Transverse colon (tissue), 4 donors: ENCODE measurements around the gene AJAP1. TPM values are rescaled to one million over a fixed set of nuclear protein-coding genes. Genes with fewer than 3 reads are reported as not detected.

ENCODE experiments used
- DNase-seq: peaks from one replicate; pipeline ENCODE4 v3.0.0-alpha.2; 2019
- H3K27ac ChIP-seq, 4 donors: fragments of 200-600 bp; sonication (generic); 2 replicates each; pipeline ENCODE4 v1.5.1; 2016 to 2018; ENCODE audit warnings: inconsistent platforms in 4 of 4
- H3K27me3 ChIP-seq: fragments of 200-600 bp; sonication (generic); 2 replicates; pipeline ENCODE4 v1.5.1; 2017; ENCODE audit warnings: inconsistent platforms
- H3K36me3 ChIP-seq, 4 donors: fragments of 200-600 bp; sonication (generic); 2 replicates each; pipeline ENCODE4 v1.5.1; 2017 to 2019; ENCODE audit warnings: inconsistent platforms in 4 of 4
- H3K4me1 ChIP-seq, 4 donors: fragments of 200-600 bp; sonication (generic); 2 replicates each; pipeline ENCODE4 v1.5.1; 2017 to 2020; ENCODE audit warnings: inconsistent platforms in 4 of 4
- H3K4me3 ChIP-seq, 4 donors: fragments of 200-600 bp; sonication (generic); 1 replicate in 1 of 4; 2 replicates in 3 of 4; pipeline versions ENCODE4 v1.5.1 to v1.6.1; 2017 to 2019; ENCODE audit warnings: inconsistent platforms in 4 of 4
- H3K9me3 ChIP-seq, 2 donors: fragments of 200-600 bp; sonication (generic); 2 replicates each; pipeline ENCODE4 v1.5.1; 2017 to 2019; ENCODE audit warnings: inconsistent platforms in 2 of 2
- CTCF ChIP-seq, 5 experiments: fragments of 200-600 bp in 3 of 5; fragments of 450-650 bp in 2 of 5; sonication (generic) in 3 of 5; IDR thresholded peaks; 1 replicate in 2 of 5; 2 replicates in 3 of 5; pipeline ENCODE4 v1.5.1; 2016 to 2017; ENCODE audit warnings: antibody characterized with exemption in 5 of 5, inconsistent platforms in 3 of 5, mild to moderate bottlenecking in 2 of 5, moderate library complexity in 1 of 5
- EP300 ChIP-seq: sonication (generic); formaldehyde crosslinking; IDR thresholded peaks from one replicate; pipeline ENCODE4 v1.6.1; 2017; ENCODE audit warnings: antibody characterized with exemption, low read depth
- POLR2A ChIP-seq: fragments of 450-650 bp; IDR thresholded peaks from one replicate; pipeline ENCODE4 v1.6.1; 2016; ENCODE audit warnings: antibody characterized with exemption, mild to moderate bottlenecking, moderate library complexity
- POLR2AphosphoS5 ChIP-seq, 3 donors: sonication (generic); formaldehyde crosslinking; IDR thresholded peaks; one replicate each; pipeline ENCODE4 v1.6.1; 2016; ENCODE audit warnings: antibody characterized with exemption in 3 of 3
- WGBS, 2 donors: methylation state at CpG; one replicate each; pipeline ENCODE4 v1.1.5; 2018; ENCODE audit warnings: low coverage in 1 of 2; 5-methylcytosine and 5-hydroxymethylcytosine counted together
- in situ Hi-C, 4 donors: fragments of 200-750 bp; cut with MboI; loops; one replicate each; pipeline versions ENCODE4 v1.15.0 to v1.15.1; 2017; ENCODE audit warnings: low sequenced_read_pairs in 3 of 4, low pct_ligation_motif_present in 1 of 4, low pct_unique_long_range_greater_than_20kb in 1 of 4
- intact Hi-C: fragments of 100-400 bp; cut with DNase I; formaldehyde crosslinking; loops from one replicate; pipeline ENCODE4 v1.15.1; 2023; ENCODE audit warnings: low total_unique reads
- total RNA-seq, 4 donors: library from RNA; depleted of rRNA; stranded (reverse); fragments of >200 nt; gene quantifications; one replicate each; pipeline ENCODE4 v1.1.0, GENCODE V29; 2016

Gene AJAP1
- total RNA-seq, 4 donors from 2014 or later: 0.14 to 0.16 TPM; not detected in 2

DNA sequence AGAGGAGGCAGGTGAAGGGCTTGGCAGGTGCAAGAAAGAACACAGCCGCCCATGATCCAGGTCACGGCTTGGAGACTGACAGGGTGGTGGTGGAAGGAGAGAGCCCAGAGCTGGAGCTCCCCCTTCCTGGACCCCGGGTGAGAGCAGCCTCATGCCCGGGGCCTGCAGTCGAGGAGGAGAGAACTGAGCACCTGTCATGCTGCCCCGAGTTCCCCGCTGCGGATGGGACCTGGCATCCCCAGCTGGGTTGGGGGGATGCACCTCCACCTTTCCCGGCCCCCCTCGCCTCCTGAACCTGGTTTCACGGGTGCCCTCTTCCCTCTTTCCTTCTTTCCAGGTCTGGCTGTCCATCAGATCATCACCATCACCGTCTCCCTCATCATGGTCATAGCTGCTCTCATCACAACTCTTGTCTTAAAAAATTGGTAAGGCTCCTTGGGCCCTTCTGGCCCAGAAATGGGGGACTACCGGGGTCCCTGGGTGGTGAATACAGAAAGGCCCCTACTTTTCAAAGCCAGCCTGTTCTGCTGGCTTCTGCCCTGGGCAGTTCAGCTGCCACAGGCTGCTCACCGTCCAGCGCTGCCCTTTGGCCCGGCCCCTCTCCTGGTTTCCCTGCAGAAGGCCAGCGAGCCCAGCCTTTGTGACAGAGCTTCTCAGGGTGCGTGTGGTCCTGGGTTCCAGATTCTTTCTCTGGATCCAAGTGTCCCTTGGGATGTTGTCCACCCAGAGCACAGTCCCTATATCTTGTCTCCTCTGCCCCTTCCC is 115.3 kb downstream of the AJAP1 start:
- H3K36me3 ChIP-seq: no peaks in the 10 kb centered on the region
- in situ Hi-C loops: no loop called here
- H3K4me3 ChIP-seq: no peak overlapping the region
- DNase-seq: no peak
- WGBS, 2 donors: 74% methylated on average over 18 of the region's 18 CpGs; no CpG with 5 or more reads in 1 of the 2 donors
- H3K9me3 ChIP-seq: no peaks in the 10 kb centered on the region
- H3K4me1 ChIP-seq: no peaks in the 10 kb centered on the region
- no peaks in the 10 kb centered on the region for H3K27me3 ChIP-seq
- TF ChIP-seq EP300: no peak
- H3K27ac ChIP-seq: no peak overlapping the region
- intact Hi-C loops: no loop called here

- in situ Hi-C loops (no loop called here), intact Hi-C loops (no loop called here)
- Histone ChIP-seq H3K4me3 (no peak overlapping the region), H3K4me1 (no peaks in the 10 kb centered on the region), H3K36me3 (no peaks in the 10 kb centered on the region), H3K27me3 (no peaks in the 10 kb centered on the region), H3K9me3 (no peaks in the 10 kb centered on the region), H3K27ac (no peak overlapping the region)
- TF ChIP-seq EP300 (no peak), CTCF (IDR thresholded peaks at IDR 0.05) (no peak), POLR2A (no peak), POLR2AphosphoS5 (IDR thresholded peaks at IDR 0.05) (no peak)
- no peak for DNase-seq
- WGBS, 2 donors: 55% methylated on average over 8 of the region's 8 CpGs; no CpG with 5 or more reads in 1 of the 2 donors
These were observed 116.3 kb downstream of the AJAP1 start for GRCh38 chr1:4770713-4771112.

DNA sequence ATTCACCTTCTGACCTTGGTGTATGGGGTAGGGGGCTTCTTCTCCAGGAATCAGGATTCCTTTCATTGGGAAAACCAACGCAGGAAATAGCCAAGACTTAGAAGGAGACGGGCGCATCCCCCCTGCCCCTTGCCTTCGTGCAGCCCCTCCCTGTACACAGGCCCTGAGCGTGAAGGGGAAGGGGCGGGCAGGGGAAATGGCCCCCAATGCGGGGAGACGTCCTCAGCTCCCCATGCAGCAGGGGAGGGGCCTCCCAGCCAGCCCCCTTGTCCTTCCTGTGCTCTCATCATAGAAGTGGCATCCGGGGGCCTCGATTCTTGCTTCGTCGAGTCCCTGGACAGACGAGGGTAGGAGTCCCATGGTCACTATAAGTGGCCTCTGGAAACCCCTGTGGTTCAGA is 116.9 kb downstream of the AJAP1 start:
- Histone ChIP-seq H3K4me3 (no peak overlapping the region), H3K9me3 (no peaks in the 10 kb centered on the region), H3K27ac (no peak overlapping the region), H3K27me3 (no peaks in the 10 kb centered on the region), H3K36me3 (no peaks in the 10 kb centered on the region), H3K4me1 (no peaks in the 10 kb centered on the region)
- DNase-seq: no peak
- in situ Hi-C loops: no loop called here
- WGBS, 2 donors: 79% methylated on average over 13 of the region's 13 CpGs; no CpG with 5 or more reads in 1 of the 2 donors
- intact Hi-C loops: no loop called here
- no peak for TF ChIP-seq POLR2AphosphoS5 (IDR thresholded peaks at IDR 0.05)
- no peak for TF ChIP-seq POLR2A
- no peak for TF ChIP-seq EP300
- no peak for TF ChIP-seq CTCF (IDR thresholded peaks at IDR 0.05)

- 83% methylated on average over 8 of the region's 8 CpGs; no CpG with 5 or more reads in 1 of the 2 donors for WGBS, 2 donors
- no peak overlapping the region for H3K27ac ChIP-seq
- no peak for DNase-seq
- no peaks in the 10 kb centered on the region for H3K4me1 ChIP-seq
- no peak overlapping the region for H3K4me3 ChIP-seq
- no peak for TF ChIP-seq CTCF (IDR thresholded peaks at IDR 0.05)
- no peak for TF ChIP-seq POLR2A
- no peak for TF ChIP-seq POLR2AphosphoS5 (IDR thresholded peaks at IDR 0.05)
- TF ChIP-seq EP300: no peak
- in situ Hi-C loops: no loop called here
- H3K36me3 ChIP-seq: no peaks in the 10 kb centered on the region
- H3K9me3 ChIP-seq: no peaks in the 10 kb centered on the region
- intact Hi-C loops: no loop called here
- H3K27me3 ChIP-seq: no peaks in the 10 kb centered on the region
These were observed 117.3 kb downstream of the AJAP1 start for GRCh38 chr1:4771721-4772120.
